Cortex of kidney (tissue), 1 donor: Measurements from ENCODE around the gene CXCL8.
"Not testable (repeated sequence)": the region's sequence is repeated elsewhere in the genome, so short reads cannot be mapped to it uniquely, and the experiment has no call there.

Experiments used
- DNase-seq: peaks from one replicate; lab custom pipeline; 2025; lab: John Stamatoyannopoulos, UW

The CXCL8 gene

GRCh38 chr4:73743795-73744194, 3.4 kb downstream of the CXCL8 start:
- no peak for DNase-seq

- DNase-seq, result no peak
These were observed 3.8 kb downstream of the CXCL8 start for GRCh38 chr4:73744203-73744602.

DNA sequence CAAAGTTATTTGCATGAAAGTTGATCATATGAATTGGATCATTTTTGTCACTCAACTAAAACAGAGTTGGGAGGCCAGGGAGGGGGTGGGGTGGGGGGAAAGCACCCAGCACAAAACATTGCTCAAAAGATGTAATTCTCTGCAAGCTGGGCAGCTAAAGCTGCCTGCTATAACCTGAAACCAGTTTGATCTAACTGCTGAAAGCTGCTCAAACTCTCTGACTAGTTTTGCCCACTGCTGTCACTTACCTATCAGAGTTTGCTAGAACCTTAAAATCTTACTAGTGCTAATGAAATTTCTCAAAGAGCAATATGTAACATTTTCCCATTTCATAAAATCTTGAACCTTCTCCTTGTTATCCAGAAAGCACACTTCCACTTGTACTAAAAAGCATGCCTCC, 10.4 kb downstream of the CXCL8 start:
- no peak for DNase-seq

GRCh38 chr4:73751166-73751565, 10.8 kb downstream of the CXCL8 start:
- no peak for DNase-seq

DNA sequence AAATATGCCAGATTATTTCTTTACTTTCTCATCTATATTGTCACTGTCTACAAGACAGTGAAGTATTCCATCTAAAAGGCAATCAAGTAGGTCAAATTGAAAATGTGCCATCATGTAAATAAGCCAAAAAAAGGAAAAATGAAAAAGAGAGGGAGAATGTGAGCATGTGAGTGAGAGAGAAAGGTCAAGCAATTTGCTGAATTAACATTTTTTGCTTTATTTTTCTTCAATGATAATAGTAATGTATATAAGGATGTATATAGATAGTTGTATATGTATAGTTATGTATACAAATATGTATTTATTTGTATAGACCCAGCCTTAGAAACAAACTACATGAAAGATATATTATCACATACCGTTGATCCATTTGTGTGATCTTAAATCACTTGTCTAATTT, 11.5 kb downstream of the CXCL8 start:
- no peak for DNase-seq

GRCh38 chr4:73752424-73752823, 12.1 kb downstream of the CXCL8 start:
- no peak for DNase-seq

- DNase-seq, result no peak
These were observed 12.8 kb downstream of the CXCL8 start for GRCh38 chr4:73753215-73753614.

DNA sequence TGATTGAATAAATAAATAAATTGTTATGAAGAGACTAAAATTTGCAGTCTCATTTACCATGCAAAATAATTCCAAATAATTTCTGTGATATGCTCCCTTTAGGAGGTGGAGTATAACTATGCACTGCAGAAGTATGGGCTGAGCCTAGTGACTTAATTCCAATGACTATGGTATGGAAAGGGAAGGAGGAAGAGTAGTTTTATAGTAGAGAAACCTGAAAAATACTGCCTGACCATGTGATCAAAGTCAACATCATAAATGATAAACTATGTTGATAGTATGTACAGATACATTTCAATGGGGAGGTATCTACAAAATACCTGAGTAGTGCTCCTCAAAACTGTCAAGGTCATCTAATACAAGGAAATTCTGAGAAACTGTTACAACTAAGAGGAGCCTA, 14.6 kb downstream of the CXCL8 start:
- DNase-seq, result no peak

DNA sequence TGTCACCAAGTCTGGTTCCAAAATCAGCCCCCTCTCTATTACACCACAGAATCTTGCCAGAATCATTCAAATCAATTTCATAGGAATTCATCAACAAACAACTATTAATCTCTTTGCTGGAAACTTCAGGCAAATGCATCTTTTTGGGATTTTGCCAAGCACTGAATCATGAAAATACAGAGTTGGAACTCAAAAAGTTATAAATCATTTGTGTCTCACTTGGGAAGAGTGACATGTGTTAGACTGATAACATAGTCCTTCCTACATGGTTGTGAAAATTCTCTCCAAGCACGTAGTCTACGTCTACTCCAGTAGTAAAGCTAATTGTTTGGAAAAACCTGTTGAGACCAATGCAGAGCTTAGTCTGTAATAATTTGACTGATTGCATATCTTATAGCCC, 19.0 kb downstream of the CXCL8 start:
- no peak for DNase-seq

DNA sequence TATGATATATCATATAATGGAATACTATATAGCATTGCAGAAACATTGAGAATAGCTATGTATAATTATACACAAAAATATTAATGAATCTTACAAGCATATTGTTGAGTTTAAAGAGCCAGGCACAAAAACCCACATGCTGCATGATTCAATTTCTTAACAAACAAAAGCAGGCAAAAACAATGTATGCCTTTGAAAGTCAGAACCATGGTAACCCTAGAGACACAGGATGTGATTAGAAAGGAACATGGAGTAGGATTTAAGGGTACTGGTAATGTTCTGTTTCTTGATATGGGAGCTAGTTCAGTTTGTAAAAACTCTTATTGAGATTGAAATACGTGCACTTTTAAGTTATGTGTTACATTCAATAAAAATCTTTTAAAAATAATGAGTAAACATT, 21.5 kb downstream of the CXCL8 start:
- DNase-seq, result no peak

- DNase-seq, result no peak
These were observed 22.0 kb downstream of the CXCL8 start for GRCh38 chr4:73762409-73762808.

- no peak for DNase-seq
These were observed 23.5 kb downstream of the CXCL8 start for GRCh38 chr4:73763877-73764276.

DNA sequence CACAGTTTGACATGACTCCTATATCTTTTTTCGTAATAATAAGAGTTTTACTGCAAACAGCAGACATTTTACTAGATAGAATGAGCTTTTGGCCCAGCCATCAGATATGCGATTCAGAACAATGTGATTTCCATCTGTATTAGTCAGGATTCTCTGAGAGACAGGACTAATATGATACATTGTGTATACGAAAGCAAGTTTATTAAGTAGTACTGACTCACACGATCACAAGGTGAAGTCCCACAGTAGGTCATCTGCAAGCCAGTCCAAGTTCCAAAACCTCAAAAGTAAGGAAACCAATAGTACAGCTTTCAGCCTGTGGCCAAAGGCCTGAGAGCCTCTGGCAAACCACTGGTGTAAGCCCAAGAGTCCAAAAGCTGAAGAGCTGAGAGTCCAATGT, 24.1 kb downstream of the CXCL8 start:
- DNase-seq, result no peak

- DNase-seq, result no peak
These were observed 24.9 kb downstream of the CXCL8 start for GRCh38 chr4:73765296-73765695.

- DNase-seq, result no peak
These were observed 30.5 kb downstream of the CXCL8 start for GRCh38 chr4:73770917-73771316.

DNA sequence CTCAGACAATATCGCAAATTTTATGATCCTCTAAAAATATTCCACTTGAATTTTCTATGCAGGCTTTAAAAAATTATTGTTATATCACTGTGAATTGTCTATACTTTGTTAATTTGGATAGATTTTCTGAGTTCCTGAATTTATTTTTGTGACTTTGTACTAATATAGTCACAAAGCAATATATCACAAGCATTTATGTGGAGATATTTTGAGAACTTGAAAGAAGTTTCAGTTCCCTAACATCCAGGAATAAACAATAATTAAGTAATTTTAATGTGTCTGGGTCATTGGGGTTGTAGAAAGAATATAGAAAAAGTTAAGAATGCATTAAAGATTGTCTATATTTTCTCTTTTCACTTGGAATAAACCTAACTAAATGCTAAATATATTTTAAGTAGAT, 32.0 kb downstream of the CXCL8 start:
- no peak for DNase-seq

GRCh38 chr4:73774406-73774805, 34.0 kb downstream of the CXCL8 start:
- not testable (repeated sequence) for DNase-seq

- no peak for DNase-seq
These were observed 36.0 kb downstream of the CXCL8 start for GRCh38 chr4:73776321-73776729.

DNA sequence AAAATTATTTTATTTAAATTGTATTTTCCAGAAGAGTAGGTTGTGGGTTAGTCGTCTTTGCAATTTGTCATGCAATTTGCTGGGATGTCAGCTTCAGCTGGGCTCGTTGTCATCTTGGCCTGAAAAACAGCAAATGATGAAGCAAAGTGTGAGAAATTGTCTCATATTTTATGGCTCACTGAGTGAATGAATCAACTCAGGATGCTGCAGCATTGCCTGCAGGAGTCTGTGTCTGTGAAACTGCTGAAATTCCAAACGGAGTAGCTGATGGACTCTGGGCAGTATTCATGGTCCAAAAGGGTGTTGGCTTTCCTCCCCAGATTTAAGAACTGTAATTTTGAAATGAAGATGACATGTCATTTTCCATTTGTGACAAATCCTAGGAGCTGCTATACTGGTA, 37.2 kb downstream of the CXCL8 start:
- no peak for DNase-seq

DNA sequence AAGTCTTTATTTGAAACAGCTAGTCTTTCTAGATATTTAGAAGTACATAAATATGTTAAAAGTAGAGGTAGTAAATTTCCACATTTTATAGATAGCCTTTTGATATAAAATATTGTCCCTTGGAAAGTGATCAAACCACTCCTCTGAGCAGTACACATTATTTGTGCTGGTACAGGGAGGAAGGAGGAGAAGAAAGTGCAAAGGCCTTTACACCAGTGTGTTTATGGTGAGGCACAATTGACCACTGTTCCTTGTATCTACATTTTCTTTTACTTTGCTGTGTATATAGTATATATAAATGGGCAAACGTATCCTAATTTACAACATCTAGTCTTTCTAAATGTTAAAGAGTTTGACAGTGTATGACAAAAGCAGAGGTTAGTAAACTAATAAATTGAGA, 39.9 kb downstream of the CXCL8 start:
- no peak for DNase-seq

DNA sequence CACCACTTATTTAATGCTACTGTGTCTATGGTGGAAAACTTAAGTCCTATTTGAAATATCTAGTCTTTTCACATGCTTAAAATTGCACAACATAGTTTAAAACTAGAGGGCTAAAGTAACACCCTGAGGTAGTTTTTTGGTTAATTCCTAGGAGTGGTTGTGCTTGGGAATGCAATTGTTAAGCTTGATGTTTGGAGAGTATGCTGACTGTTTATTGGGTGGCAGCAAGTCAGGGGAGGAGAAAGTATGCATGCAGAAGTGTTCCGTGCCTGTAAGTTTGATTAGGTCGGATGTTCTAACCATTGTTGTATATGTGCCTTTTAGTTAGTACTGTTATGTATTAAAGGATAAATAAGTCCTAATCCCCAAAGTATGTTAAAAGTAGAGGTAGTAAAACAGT, 40.5 kb downstream of the CXCL8 start:
- DNase-seq, result no peak

- DNase-seq, result no peak
These were observed 48.0 kb downstream of the CXCL8 start for GRCh38 chr4:73788411-73788810.
